Adrenal gland (tissue), 12 donors: Measurements from ENCODE around the gene SYCP2L. TPM values are rescaled to one million over a fixed set of nuclear protein-coding genes. Genes with fewer than 3 reads are reported as not detected.

Experiments
- DNase-seq, 7 donors: peaks; one replicate each; pipeline ENCODE4 v3.0.0-alpha.2; 2019 to 2020
- H3K27ac ChIP-seq, 5 donors: fragments of 200-600 bp; sonication (generic) in 4 of 5; 1 replicate in 3 of 5; 2 replicates in 2 of 5; pipeline versions ENCODE4 v1.5.1 to v1.8.0; 2016 to 2020; ENCODE audit warnings: mild to moderate bottlenecking in 1 of 5
- H3K27me3 ChIP-seq: fragments of 200-600 bp; 2 replicates; pipeline ENCODE4 v1.8.0; 2021
- H3K36me3 ChIP-seq, 2 donors: fragments of 200-600 bp; replicated peaks in 1 of 2; 1 replicate in 1 of 2; 2 replicates in 1 of 2; pipeline versions ENCODE4 v1.5.1 to v1.8.0; 2018 to 2022
- H3K4me1 ChIP-seq, 2 donors: fragments of 200-600 bp; replicated peaks in 1 of 2; 1 replicate in 1 of 2; 2 replicates in 1 of 2; pipeline versions ENCODE4 v1.5.1 to v1.8.0; 2018 to 2021
- H3K4me3 ChIP-seq, 4 donors: fragments of 200-600 bp; sonication (generic) in 3 of 4; one replicate each; pipeline ENCODE4 v1.5.1; 2016 to 2018
- H3K9me3 ChIP-seq, 3 donors: fragments of 200-600 bp; sonication (generic) in 1 of 3; replicated peaks in 1 of 3; 1 replicate in 2 of 3; 2 replicates in 1 of 3; pipeline versions ENCODE4 v1.5.1 to v1.8.0; 2016 to 2021
- POLR2A ChIP-seq, 2 donors: fragments of 450-650 bp; IDR thresholded peaks; one replicate each; pipeline ENCODE4 v1.6.1; 2017; ENCODE audit warnings: antibody characterized with exemption in 2 of 2, mild to moderate bottlenecking in 2 of 2, moderate library complexity in 1 of 2
- WGBS, 4 donors: extraction: QIAGEN DNeasy Blood & Tissue Kit in 2 of 4; methylation state at CpG; one replicate each; pipeline versions ENCODE4 v1.1.5 to v1.1.7; 2013 to 2017; 5-methylcytosine and 5-hydroxymethylcytosine counted together
- intact Hi-C, 2 donors: fragments of 100-400 bp; cut with DNase I; formaldehyde crosslinking; loops; one replicate each; pipeline versions ENCODE4 v1.14.1 to v1.15.0; 2022 to 2023
- polyA plus RNA-seq, 3 donors: library from polyadenylated mRNA; stranded (reverse); fragments of 200-250 nt in 2 of 3; fragments of 350-450 nt in 1 of 3; fragmentation: Illumina TruSeq in 1 of 3; extraction: RNeasy Lipid Tissue Mini Kit (QIAGEN cat#74804) in 1 of 3; gene quantifications; one replicate each; pipeline ENCODE4 v1.2.3, GENCODE V29; 2013 to 2014
- total RNA-seq, 9 donors: library from RNA; depleted of rRNA in 4 of 9; stranded (reverse); fragments of >200 nt in 4 of 9; fragments of 120-200 nt in 1 of 9; fragmentation: NEBNext Ultra II Directional in 1 of 9; extraction: Animal tissue kit (Norgen Biotek cat#: 25700) in 1 of 9; gene quantifications; one replicate each; pipeline versions ENCODE4 v1.1.0 to v1.2.4, GENCODE V29; 2013 to 2023
- TF ChIP-seq, protein P1 (sequence below), 6 experiments: fragments of 450-650 bp in 4 of 6; fragments of 200-600 bp in 2 of 6; sonication (generic) in 1 of 6; IDR thresholded peaks; 1 replicate in 5 of 6; 2 replicates in 1 of 6; pipeline versions ENCODE4 v1.5.1 to v1.8.0; 2016 to 2021; ENCODE audit warnings: antibody characterized with exemption in 6 of 6, mild to moderate bottlenecking in 2 of 6, moderate library complexity in 1 of 6
- donor health status: healthy with polysubstance abuse.
- donor health status: Bipolar disorder and iron deficiency.
- donor health status: DM: yes; HTN: yes; CAD: no.
- donor health status: DM: no; HTN: no; CAD: no.
- donor health status: DM: no; HTN: no; CAD: no.
- donor health status: DM: yes; HTN: yes; CAD: no.

The SYCP2L gene
- total and polyA plus RNA-seq, 12 donors, result 0.09 to 3.0 (median 0.64) TPM; not detected in 2

DNA sequence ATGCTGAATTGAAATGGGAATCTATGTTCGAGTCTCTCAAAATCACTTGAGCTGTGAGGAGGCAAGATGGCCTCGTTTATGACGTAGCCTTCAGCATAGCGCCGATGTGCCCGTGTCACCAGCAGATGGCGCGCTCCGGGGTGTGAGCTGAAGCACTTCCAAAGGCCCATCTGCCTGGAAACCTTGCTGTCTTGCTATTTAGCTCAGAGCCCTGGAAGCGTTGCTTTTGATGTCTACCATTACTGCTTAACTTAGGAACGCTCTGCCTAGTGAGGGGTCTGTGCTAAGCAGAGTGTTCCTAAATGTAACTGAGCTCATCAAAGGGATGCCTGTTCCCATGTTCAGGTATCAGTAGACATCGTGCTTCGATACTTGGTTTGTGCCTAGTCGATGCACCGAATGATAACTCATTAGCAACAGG, 67.7 kb downstream of the SYCP2L start:
- no peaks in the 10 kb centered on the region for H3K27me3 ChIP-seq
- intact Hi-C loops, result loop anchor here (5.0 to 10.0 kb wide), 2 partner anchors 113 to 540 kb away; no protein-coding TSS in a partner anchor
- TF ChIP-seq, protein P1, sequence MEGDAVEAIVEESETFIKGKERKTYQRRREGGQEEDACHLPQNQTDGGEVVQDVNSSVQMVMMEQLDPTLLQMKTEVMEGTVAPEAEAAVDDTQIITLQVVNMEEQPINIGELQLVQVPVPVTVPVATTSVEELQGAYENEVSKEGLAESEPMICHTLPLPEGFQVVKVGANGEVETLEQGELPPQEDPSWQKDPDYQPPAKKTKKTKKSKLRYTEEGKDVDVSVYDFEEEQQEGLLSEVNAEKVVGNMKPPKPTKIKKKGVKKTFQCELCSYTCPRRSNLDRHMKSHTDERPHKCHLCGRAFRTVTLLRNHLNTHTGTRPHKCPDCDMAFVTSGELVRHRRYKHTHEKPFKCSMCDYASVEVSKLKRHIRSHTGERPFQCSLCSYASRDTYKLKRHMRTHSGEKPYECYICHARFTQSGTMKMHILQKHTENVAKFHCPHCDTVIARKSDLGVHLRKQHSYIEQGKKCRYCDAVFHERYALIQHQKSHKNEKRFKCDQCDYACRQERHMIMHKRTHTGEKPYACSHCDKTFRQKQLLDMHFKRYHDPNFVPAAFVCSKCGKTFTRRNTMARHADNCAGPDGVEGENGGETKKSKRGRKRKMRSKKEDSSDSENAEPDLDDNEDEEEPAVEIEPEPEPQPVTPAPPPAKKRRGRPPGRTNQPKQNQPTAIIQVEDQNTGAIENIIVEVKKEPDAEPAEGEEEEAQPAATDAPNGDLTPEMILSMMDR (IDR thresholded peaks at IDR 0.05), result peak; percentile 56 to 73 (median 69)
- no peak for TF ChIP-seq POLR2A (IDR thresholded peaks at IDR 0.05)
- WGBS, 4 donors, result 27 to 33% (median 30%) methylated on average over 13 to 15 of the region's 15 CpGs
- peak; percentile 63 to 87 (median 76) for DNase-seq
- no peaks in the 10 kb centered on the region for H3K36me3 ChIP-seq
- H3K9me3 ChIP-seq, result no peaks in the 10 kb centered on the region
- no peak overlapping the region for H3K4me3 ChIP-seq
- H3K4me1 ChIP-seq, result no peaks in the 10 kb centered on the region
- no peak overlapping the region for H3K27ac ChIP-seq

DNA sequence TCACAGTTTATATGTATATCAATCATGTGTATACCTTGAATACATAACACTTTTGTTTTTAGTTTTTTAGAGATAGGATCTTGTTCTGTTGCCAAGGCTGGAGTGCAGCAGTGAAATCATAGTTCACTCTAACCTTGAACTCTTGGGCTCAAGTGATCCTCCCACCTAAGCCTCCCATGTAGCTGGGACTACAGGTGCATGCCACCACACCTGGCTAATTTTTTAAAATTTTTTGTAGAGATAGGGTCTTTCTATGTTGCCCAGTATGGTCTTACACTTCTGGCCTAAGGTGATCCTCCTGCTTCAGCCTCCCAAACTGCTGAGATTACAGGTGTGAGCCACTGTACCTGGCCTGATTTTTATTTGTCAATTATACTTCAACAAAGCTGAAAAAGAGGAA, 69.9 kb downstream of the SYCP2L start:
- H3K27ac ChIP-seq, result no peak overlapping the region
- no peak overlapping the region for H3K4me3 ChIP-seq
- H3K36me3 ChIP-seq, result no peaks in the 10 kb centered on the region
- H3K4me1 ChIP-seq, result no peaks in the 10 kb centered on the region
- no peaks in the 10 kb centered on the region for H3K9me3 ChIP-seq
- no peaks in the 10 kb centered on the region for H3K27me3 ChIP-seq
- intact Hi-C loops, result loop anchor here (5.0 to 10.0 kb wide), 2 partner anchors 111 to 538 kb away; no protein-coding TSS in a partner anchor
- TF ChIP-seq, protein P1 (IDR thresholded peaks at IDR 0.05), result no peak
- TF ChIP-seq POLR2A (IDR thresholded peaks at IDR 0.05), result no peak
- no peak for DNase-seq

DNA sequence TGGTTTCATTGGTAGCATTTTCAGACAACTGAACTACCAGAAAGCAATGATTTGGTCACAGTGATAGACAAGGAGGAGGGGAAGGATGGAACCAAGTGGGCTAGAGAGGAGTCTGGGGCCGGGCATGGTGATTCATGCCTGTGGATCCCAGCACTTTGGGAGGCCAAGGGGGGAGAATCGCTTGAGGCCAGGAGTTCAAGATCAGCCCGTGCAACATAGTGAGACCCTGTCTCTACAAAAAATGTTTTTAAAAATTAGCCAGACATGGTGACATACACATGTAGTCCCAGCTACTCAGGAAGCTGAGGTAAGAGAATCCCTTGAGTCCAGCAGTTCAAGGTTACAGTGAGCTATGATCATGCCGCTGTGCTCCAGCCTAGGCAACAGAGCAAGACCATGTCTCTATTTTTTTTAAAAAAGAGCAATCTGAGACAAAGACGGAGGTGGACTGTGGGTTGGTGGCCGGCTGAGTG, 70.6 kb downstream of the SYCP2L start:
- no peak for TF ChIP-seq POLR2A (IDR thresholded peaks at IDR 0.05)
- TF ChIP-seq, protein P1 (IDR thresholded peaks at IDR 0.05), result no peak
- no peaks in the 10 kb centered on the region for H3K9me3 ChIP-seq
- H3K4me3 ChIP-seq, result no peak overlapping the region
- H3K36me3 ChIP-seq, result no peaks in the 10 kb centered on the region
- no peak overlapping the region for H3K27ac ChIP-seq
- no peaks in the 10 kb centered on the region for H3K27me3 ChIP-seq
- intact Hi-C loops, result loop anchor here (5.0 to 10.0 kb wide), 2 partner anchors 110 to 537 kb away; no protein-coding TSS in a partner anchor
- WGBS, 4 donors, result 59 to 90% (median 72%) methylated on average over 6 of the region's 6 CpGs
- no peaks in the 10 kb centered on the region for H3K4me1 ChIP-seq
- DNase-seq, result no peak

DNA sequence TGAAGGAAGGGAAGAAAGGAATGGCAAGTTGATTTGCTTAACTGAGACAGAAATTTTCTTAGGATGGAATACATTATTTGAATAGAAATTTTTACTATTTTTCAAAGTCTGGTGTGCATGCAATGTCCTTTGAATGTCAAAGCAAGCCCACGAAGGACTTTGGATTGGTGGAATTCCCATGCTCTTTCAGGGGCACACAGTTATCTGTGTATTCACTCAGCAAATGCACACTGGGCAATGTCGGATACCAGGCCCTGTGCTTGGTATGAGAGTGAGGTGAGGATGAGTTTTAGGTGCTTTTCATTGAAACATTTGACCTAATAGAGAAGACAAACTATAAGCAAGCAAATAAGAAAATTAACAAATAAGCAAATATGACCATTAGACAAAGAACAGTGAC, 73.3 kb downstream of the SYCP2L start:
- H3K9me3 ChIP-seq, result no peaks in the 10 kb centered on the region
- no peaks in the 10 kb centered on the region for H3K27me3 ChIP-seq
- 78 to 89% (median 83%) methylated on average over 2 of the region's 2 CpGs for WGBS, 4 donors
- H3K27ac ChIP-seq, result no peak overlapping the region
- H3K36me3 ChIP-seq, result no peaks in the 10 kb centered on the region
- intact Hi-C loops, result no loop called here
- no peaks in the 10 kb centered on the region for H3K4me1 ChIP-seq
- no peak for TF ChIP-seq POLR2A (IDR thresholded peaks at IDR 0.05)
- TF ChIP-seq, protein P1 (IDR thresholded peaks at IDR 0.05), result no peak
- H3K4me3 ChIP-seq, result no peak overlapping the region
- no peak for DNase-seq
